Measurements from ENCODE around the gene DENND4A.

- TF ChIP-seq POLR2A (IDR thresholded peaks at IDR 0.05; ENCODE audit: low read depth, low read length) = no peak
- no peak for TF ChIP-seq TAF1 (IDR thresholded peaks at IDR 0.05; ENCODE audit: borderline replicate concordance, low read depth, low read length)
- no peak for TF ChIP-seq POLR2AphosphoS5 (IDR thresholded peaks at IDR 0.05; ENCODE audit: low read depth, low read length)
Measured at GRCh38 chr15:65653801-65654521, 138.1 kb downstream of the DENND4A start.

Data from GM12892 (cell line).